LNCaP clone FGC (cell line): ENCODE data around the gene SLC39A5.

Source experiments
- DNase-seq: peaks from one replicate; pipeline ENCODE4 v3.0.0-alpha.2; 2011; ENCODE audit warnings: low read depth
- H3K4me3 ChIP-seq: 2 replicates; pipeline ENCODE4 v1.5.1; 2011; ENCODE audit warnings: mild to moderate bottlenecking, low read depth, low read length, control low read depth
- CTCF ChIP-seq: IDR thresholded peaks from 2 replicates; pipeline ENCODE4 v1.5.1; 2012; ENCODE audit warnings: mild to moderate bottlenecking; ENCODE audit not compliant: control insufficient read depth, insufficient read depth; ENCODE audit errors: extremely low read depth

The SLC39A5 gene

GRCh38 chr12:56243731-56244181 lies 13.9 kb downstream of the SLC39A5 start:
- no peak for TF ChIP-seq CTCF
- H3K4me3 ChIP-seq, result no peak overlapping the region
- no peak for DNase-seq

GRCh38 chr12:56244494-56244893 lies 14.6 kb downstream of the SLC39A5 start:
- DNase-seq, result no peak
- H3K4me3 ChIP-seq, result no peak overlapping the region
- no peak for TF ChIP-seq CTCF

GRCh38 chr12:56247923-56248322 lies 18.1 kb downstream of the SLC39A5 start:
- no peak overlapping the region for H3K4me3 ChIP-seq
- no peak for TF ChIP-seq CTCF
- DNase-seq, result no peak

GRCh38 chr12:56248711-56249110 lies 18.9 kb downstream of the SLC39A5 start:
- no peak for DNase-seq
- no peak for TF ChIP-seq CTCF
- H3K4me3 ChIP-seq, result no peak overlapping the region

- no peak overlapping the region for H3K4me3 ChIP-seq
- TF ChIP-seq CTCF, result no peak
- DNase-seq, result no peak
Observed at GRCh38 chr12:56252649-56253048, 22.8 kb downstream of the SLC39A5 start.

- no peak for DNase-seq
- TF ChIP-seq CTCF, result no peak
- no peak overlapping the region for H3K4me3 ChIP-seq
Observed at GRCh38 chr12:56253091-56253490, 23.2 kb downstream of the SLC39A5 start.

GRCh38 chr12:56255671-56256070 lies 25.8 kb downstream of the SLC39A5 start:
- TF ChIP-seq CTCF, result no peak

More at GRCh38 chr12:56255671-56256070, 25.8 kb downstream of the SLC39A5 start:
- DNase-seq, result no peak
- H3K4me3 ChIP-seq, result no peak overlapping the region
